ENCODE results near the gene KRT35.

Gene KRT35

DNA sequence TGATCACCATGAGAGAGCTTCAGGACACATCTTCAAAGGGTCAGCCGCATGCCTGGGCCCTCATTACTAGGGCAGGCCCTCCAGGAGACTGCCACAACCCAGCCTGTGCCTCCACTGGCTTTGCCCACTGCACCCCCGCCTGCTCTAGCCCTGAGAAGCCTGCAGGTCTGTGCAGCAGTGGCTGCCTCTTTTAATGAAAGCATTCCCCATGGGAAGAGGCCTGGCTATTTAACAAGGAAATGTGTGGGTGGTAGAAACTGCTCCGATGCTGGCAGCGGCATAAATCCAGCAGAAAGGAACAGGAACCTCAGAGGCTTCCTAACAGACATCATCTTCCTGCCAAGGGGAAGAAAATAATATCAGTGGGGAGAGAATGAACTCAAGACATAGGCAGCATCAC is 13.4 kb downstream of the KRT35 start:
- Histone ChIP-seq H3K27me3 (ENCODE audit: control insufficient read depth, insufficient read depth, low read length) (no peaks in the 10 kb centered on the region), H3K36me3 (ENCODE audit: control insufficient read depth, insufficient read depth, low read length) (no peaks in the 10 kb centered on the region), H3K4me3 (ENCODE audit: low read depth, low read length) (no peak overlapping the region)

DNA sequence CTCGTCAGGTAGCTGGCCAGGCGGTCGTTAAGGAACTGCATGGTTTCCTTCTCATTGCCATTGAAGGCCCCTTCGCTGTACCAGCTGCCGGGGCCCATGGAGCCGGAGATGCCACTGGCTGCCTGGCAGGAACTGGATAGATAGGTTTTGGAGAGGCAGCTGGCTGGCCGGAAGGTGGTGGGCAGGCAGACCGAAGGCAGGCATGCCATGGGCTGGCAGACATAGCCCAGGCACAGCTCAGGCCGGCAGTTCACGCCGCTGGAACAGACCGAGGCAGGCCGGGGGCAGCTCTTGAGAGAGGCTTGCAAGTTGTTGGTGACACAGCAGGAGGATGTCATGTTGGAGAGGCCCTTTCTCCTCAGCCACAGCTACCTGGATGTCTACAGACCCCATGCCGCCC is 14.0 kb downstream of the KRT35 start, which contains the start of gene KRT32:
KRT32 (minus strand) TSS at position 399 of the 400 bp plus-strand sequence; CDS start at position 338, 61 bp downstream.
- H3K9me3 ChIP-seq (ENCODE audit: control insufficient read depth, insufficient read depth, low read depth, low read length): peaks cover 17% of the 10 kb centered on the region
- H3K9ac ChIP-seq (ENCODE audit: low read length): no peak within 1 kb of the TSS
- H3K4me1 ChIP-seq (ENCODE audit: control insufficient read depth, insufficient read depth, low read length): no peaks in the 10 kb centered on the region
- no peaks in the 10 kb centered on the region for H3K27me3 ChIP-seq (ENCODE audit: control insufficient read depth, insufficient read depth, low read length)
- no peak within 1 kb of the TSS for H3K27ac ChIP-seq (ENCODE audit: low read depth, low read length)
- H3K36me3 ChIP-seq (ENCODE audit: control insufficient read depth, insufficient read depth, low read length): no peaks in the 10 kb centered on the region
- H3K4me3 ChIP-seq (ENCODE audit: low read depth, low read length): no peak within 1 kb of the TSS

More for the DNA sequence above, 13.4 kb downstream of the KRT35 start:
- H3K4me1 ChIP-seq (ENCODE audit: control insufficient read depth, insufficient read depth, low read length): no peaks in the 10 kb centered on the region
- no peak overlapping the region for H3K9ac ChIP-seq (ENCODE audit: low read length)
- peaks cover 17% of the 10 kb centered on the region for H3K9me3 ChIP-seq (ENCODE audit: control insufficient read depth, insufficient read depth, low read depth, low read length)
- no peak overlapping the region for H3K27ac ChIP-seq (ENCODE audit: low read depth, low read length)

DNA sequence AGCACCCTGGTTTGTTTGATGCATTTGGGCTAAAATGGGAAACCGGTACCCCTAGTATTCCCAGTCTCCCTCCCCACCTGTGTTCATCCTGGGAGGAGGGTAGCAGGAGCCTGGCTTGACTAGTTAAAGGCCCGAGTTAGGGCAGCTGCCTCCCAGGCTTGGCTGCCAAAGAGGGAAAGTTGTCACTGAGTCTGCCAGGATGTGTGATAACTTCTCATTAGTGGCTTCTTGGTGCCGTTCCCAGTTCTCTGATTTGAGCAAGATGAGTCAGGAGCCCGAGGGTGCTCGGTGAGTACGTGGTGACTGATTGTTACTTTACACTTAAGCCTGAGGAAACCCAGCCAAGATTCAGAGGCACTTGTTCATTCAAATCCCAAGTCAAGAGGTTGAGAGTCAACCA is 16.3 kb downstream of the KRT35 start:
- no peak overlapping the region for H3K27ac ChIP-seq (ENCODE audit: low read depth, low read length)

DNA sequence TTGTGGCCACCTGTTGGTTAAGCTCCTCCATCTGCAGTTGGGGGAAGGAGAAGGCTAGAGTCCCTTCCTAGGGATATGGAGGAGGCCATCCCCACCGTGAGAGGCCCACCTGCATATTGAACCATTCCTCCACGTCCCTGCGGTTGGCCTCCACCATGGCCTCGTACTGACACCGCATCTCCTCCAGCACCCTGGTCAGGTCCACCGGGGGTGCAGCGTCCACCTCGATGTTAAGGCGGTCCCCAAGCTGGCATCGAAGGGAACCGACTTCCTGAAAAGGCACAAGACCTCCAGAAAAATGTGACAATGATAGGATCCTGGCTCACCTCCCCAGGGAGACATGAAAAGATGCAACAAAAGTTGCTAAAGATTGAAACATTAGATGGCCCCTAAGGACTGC is 16.8 kb downstream of the KRT35 start:
- no peaks in the 10 kb centered on the region for H3K4me1 ChIP-seq (ENCODE audit: control insufficient read depth, insufficient read depth, low read length)
- no peaks in the 10 kb centered on the region for H3K36me3 ChIP-seq (ENCODE audit: control insufficient read depth, insufficient read depth, low read length)
- H3K27ac ChIP-seq (ENCODE audit: low read depth, low read length): no peak overlapping the region
- H3K27me3 ChIP-seq (ENCODE audit: control insufficient read depth, insufficient read depth, low read length): no peaks in the 10 kb centered on the region
- peaks cover 9% of the 10 kb centered on the region for H3K9me3 ChIP-seq (ENCODE audit: control insufficient read depth, insufficient read depth, low read depth, low read length)
- no peak overlapping the region for H3K4me3 ChIP-seq (ENCODE audit: low read depth, low read length)
- H3K9ac ChIP-seq (ENCODE audit: low read length): no peak overlapping the region

More for the DNA sequence above, 16.3 kb downstream of the KRT35 start:
- no peaks in the 10 kb centered on the region for H3K27me3 ChIP-seq (ENCODE audit: control insufficient read depth, insufficient read depth, low read length)
- no peaks in the 10 kb centered on the region for H3K4me1 ChIP-seq (ENCODE audit: control insufficient read depth, insufficient read depth, low read length)
- H3K9me3 ChIP-seq (ENCODE audit: control insufficient read depth, insufficient read depth, low read depth, low read length): peaks cover 9% of the 10 kb centered on the region
- H3K9ac ChIP-seq (ENCODE audit: low read length): no peak overlapping the region
- no peak overlapping the region for H3K4me3 ChIP-seq (ENCODE audit: low read depth, low read length)
- H3K36me3 ChIP-seq (ENCODE audit: control insufficient read depth, insufficient read depth, low read length): no peaks in the 10 kb centered on the region

DNA sequence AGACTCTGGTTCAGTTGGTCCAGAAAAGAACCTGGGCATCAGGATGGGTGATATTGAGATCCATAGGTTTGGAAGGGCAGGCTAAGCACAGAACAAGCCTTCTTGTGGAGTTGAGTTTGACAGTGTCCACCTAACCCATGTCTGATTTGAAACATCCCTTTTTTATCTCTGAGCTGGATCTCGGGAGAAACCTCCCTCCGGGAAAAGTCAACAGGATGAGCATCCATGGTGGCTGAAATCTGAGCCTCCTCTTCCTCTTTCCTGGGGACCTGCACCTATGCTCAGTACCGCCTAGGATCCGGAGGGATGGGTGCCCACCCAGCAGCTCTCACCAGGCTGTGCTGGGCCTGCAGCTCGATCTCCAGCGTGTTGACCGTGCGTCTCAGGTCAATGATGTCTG is 17.2 kb downstream of the KRT35 start:
- Histone ChIP-seq H3K36me3 (ENCODE audit: control insufficient read depth, insufficient read depth, low read length) (no peaks in the 10 kb centered on the region), H3K4me1 (ENCODE audit: control insufficient read depth, insufficient read depth, low read length) (no peaks in the 10 kb centered on the region), H3K9ac (ENCODE audit: low read length) (no peak overlapping the region), H3K4me3 (ENCODE audit: low read depth, low read length) (no peak overlapping the region), H3K9me3 (ENCODE audit: control insufficient read depth, insufficient read depth, low read depth, low read length) (peaks cover 9% of the 10 kb centered on the region), H3K27me3 (ENCODE audit: control insufficient read depth, insufficient read depth, low read length) (no peaks in the 10 kb centered on the region), H3K27ac (ENCODE audit: low read depth, low read length) (no peak overlapping the region)

DNA sequence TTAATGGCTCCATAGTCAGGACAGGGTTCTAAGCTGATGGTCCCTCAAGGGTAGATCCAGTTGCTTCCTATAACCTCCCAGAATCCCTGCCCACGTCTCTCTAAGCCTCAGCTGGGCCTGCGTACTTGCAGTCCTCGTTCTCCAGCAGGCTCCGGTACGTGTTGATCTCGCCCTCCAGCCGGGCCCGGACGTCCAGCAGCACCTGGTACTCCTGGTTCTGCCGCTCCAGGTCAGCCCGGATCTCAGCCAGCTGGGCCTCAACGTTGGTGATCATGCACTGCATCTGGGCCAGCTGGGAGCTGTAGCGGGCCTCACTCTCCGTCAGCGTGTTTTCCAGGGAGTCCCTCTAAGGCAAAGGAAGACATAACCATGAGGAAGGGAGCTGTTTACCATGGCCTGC is 18.2 kb downstream of the KRT35 start:
- Histone ChIP-seq H3K9ac (ENCODE audit: low read length) (no peak overlapping the region), H3K36me3 (ENCODE audit: control insufficient read depth, insufficient read depth, low read length) (no peaks in the 10 kb centered on the region), H3K27ac (ENCODE audit: low read depth, low read length) (no peak overlapping the region), H3K9me3 (ENCODE audit: control insufficient read depth, insufficient read depth, low read depth, low read length) (peaks cover 1% of the 10 kb centered on the region; the same call in 1 of the 2 replicates), H3K4me1 (ENCODE audit: control insufficient read depth, insufficient read depth, low read length) (no peaks in the 10 kb centered on the region), H3K4me3 (ENCODE audit: low read depth, low read length) (no peak overlapping the region), H3K27me3 (ENCODE audit: control insufficient read depth, insufficient read depth, low read length) (no peaks in the 10 kb centered on the region)

DNA sequence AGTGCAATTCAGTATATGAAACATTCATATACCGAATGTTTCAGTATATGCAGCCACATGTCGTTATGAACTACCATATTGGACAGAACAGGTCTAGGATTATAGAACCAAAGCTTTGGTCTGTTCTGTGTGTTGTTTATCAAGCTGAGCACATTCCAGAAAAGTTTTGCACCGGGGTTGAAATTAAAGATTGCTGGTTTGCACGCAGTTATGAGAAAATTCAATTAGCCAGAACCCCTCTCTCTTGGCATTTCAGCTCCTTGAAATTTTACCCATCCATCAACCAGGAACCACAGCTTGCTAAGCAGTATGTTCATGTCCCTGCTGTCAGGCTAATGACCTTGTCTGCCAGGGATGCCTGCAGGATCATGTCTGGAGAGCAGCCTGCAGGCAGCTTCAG is 23.3 kb downstream of the KRT35 start:
- Histone ChIP-seq H3K4me3 (ENCODE audit: low read depth, low read length) (no peak overlapping the region), H3K36me3 (ENCODE audit: control insufficient read depth, insufficient read depth, low read length) (no peaks in the 10 kb centered on the region), H3K4me1 (ENCODE audit: control insufficient read depth, insufficient read depth, low read length) (no peaks in the 10 kb centered on the region), H3K9me3 (ENCODE audit: control insufficient read depth, insufficient read depth, low read depth, low read length) (no peaks in the 10 kb centered on the region; the same call in 1 of the 2 replicates), H3K27ac (ENCODE audit: low read depth, low read length) (no peak overlapping the region), H3K9ac (ENCODE audit: low read length) (no peak overlapping the region), H3K27me3 (ENCODE audit: control insufficient read depth, insufficient read depth, low read length) (no peaks in the 10 kb centered on the region)

DNA sequence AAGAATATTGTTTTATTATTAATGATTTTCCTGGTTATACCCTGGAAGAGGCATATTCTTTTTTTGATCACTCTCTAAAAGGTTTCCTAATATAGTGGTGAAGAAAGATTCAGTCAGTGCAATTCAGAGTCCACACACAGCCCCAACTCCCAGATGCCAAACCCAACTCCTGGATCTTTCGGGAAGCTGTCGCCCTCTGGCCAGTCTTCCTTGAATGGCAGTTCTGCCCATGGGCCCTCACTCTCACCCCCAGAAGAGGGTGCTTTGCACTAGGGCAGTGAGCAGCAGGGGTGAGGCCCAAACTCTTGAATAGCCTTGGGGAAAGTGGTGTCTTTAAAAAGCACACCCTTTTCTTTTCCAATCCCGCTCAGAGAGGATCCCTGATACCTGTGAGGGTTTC is 24.7 kb downstream of the KRT35 start:
- Histone ChIP-seq H3K36me3 (ENCODE audit: control insufficient read depth, insufficient read depth, low read length) (no peaks in the 10 kb centered on the region), H3K27ac (ENCODE audit: low read depth, low read length) (no peak overlapping the region), H3K4me3 (ENCODE audit: low read depth, low read length) (no peak overlapping the region), H3K9ac (ENCODE audit: low read length) (no peak overlapping the region), H3K9me3 (ENCODE audit: control insufficient read depth, insufficient read depth, low read depth, low read length) (peaks cover 11% of the 10 kb centered on the region), H3K4me1 (ENCODE audit: control insufficient read depth, insufficient read depth, low read length) (no peaks in the 10 kb centered on the region), H3K27me3 (ENCODE audit: control insufficient read depth, insufficient read depth, low read length) (no peaks in the 10 kb centered on the region; the same call in 1 of the 2 replicates)

DNA sequence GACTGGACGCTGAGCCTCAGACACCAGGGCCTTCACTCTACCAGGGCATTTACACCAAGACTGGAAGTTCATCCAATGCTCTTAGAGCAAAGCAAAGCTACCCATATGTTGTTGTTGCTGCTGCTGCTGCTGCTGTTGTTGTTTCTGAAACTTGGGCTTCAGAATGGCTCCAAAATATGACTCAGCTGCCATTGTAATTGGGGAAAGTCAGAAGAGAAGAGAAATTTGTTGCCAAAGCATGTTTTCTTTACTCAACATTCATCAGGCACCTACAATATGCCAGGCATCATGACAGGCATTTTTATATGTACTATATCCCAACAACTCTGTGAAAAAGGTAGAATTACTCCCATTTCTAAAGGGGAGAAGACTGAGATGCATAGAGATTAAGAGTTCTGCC is 25.7 kb downstream of the KRT35 start:
- no peak overlapping the region for H3K27ac ChIP-seq (ENCODE audit: low read depth, low read length)
- no peaks in the 10 kb centered on the region; the same call in 1 of the 2 replicates for H3K27me3 ChIP-seq (ENCODE audit: control insufficient read depth, insufficient read depth, low read length)
- H3K9ac ChIP-seq (ENCODE audit: low read length): no peak overlapping the region
- no peaks in the 10 kb centered on the region for H3K36me3 ChIP-seq (ENCODE audit: control insufficient read depth, insufficient read depth, low read length)
- no peaks in the 10 kb centered on the region for H3K4me1 ChIP-seq (ENCODE audit: control insufficient read depth, insufficient read depth, low read length)
- no peak overlapping the region for H3K4me3 ChIP-seq (ENCODE audit: low read depth, low read length)
- peaks cover 11% of the 10 kb centered on the region for H3K9me3 ChIP-seq (ENCODE audit: control insufficient read depth, insufficient read depth, low read depth, low read length)

DNA sequence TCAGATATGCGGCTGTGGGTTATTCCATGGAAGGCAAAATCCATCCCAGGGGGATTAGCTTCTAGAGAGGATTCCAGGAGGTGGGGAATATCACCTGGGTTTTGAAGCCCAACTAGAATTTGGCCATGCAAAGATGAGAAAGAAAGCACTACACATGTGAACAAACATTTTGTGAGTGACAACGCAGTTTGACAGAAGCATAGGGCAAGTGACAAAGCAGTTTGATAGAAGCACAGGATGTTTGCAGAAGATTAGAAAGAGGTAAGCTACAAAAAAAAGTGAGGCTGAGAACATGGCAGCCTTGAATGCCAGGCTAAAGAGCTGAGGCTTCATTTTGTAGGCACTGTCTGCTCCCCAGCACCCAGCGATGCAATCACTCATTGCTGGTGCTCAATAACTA is 27.9 kb downstream of the KRT35 start:
- no peaks in the 10 kb centered on the region for H3K36me3 ChIP-seq (ENCODE audit: control insufficient read depth, insufficient read depth, low read length)
- H3K4me3 ChIP-seq (ENCODE audit: low read depth, low read length): no peak overlapping the region
- H3K27me3 ChIP-seq (ENCODE audit: control insufficient read depth, insufficient read depth, low read length): no peaks in the 10 kb centered on the region; the same call in 1 of the 2 replicates
- no peak overlapping the region for H3K27ac ChIP-seq (ENCODE audit: low read depth, low read length)
- no peaks in the 10 kb centered on the region for H3K4me1 ChIP-seq (ENCODE audit: control insufficient read depth, insufficient read depth, low read length)
- no peak overlapping the region for H3K9ac ChIP-seq (ENCODE audit: low read length)
- peaks cover 11% of the 10 kb centered on the region for H3K9me3 ChIP-seq (ENCODE audit: control insufficient read depth, insufficient read depth, low read depth, low read length)

DNA sequence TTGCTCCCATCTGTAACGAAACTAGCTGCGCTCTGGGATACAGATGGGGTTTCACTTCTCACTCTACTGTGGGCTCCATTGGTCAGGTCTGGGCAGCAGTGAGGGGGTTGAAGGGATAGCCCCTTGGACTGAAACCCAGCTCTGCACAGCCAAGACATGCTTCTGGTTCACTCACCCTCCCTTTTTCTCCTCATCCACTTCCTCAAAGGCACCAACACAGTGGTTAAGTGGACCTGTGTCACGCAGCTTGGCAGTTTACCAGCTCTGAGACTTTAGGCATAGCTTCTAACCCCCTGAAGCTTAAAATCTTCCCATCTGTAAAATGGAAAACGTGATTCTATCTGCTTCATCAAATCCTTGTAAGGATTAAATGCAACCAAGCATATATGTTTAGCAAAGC is 28.7 kb downstream of the KRT35 start:
- H3K9ac ChIP-seq (ENCODE audit: low read length): no peak overlapping the region
- no peaks in the 10 kb centered on the region; the same call in 1 of the 2 replicates for H3K27me3 ChIP-seq (ENCODE audit: control insufficient read depth, insufficient read depth, low read length)
- peaks cover 11% of the 10 kb centered on the region for H3K9me3 ChIP-seq (ENCODE audit: control insufficient read depth, insufficient read depth, low read depth, low read length)
- no peaks in the 10 kb centered on the region for H3K36me3 ChIP-seq (ENCODE audit: control insufficient read depth, insufficient read depth, low read length)
- H3K27ac ChIP-seq (ENCODE audit: low read depth, low read length): no peak overlapping the region
- no peak overlapping the region for H3K4me3 ChIP-seq (ENCODE audit: low read depth, low read length)
- H3K4me1 ChIP-seq (ENCODE audit: control insufficient read depth, insufficient read depth, low read length): peaks cover 3% of the 10 kb centered on the region; the same call in 1 of the 2 replicates
